Bronchial epithelial cell (primary cell): ENCODE data around the gene DSG1. TPM values are rescaled to one million over a fixed set of nuclear protein-coding genes. Genes with fewer than 3 reads are reported as not detected.
"Not testable (repeated sequence)": the region's sequence is repeated elsewhere in the genome, so short reads cannot be mapped to it uniquely, and the experiment has no call there.

Source experiments
- DNase-seq: peaks from one replicate; pipeline ENCODE4 v3.0.0-alpha.2; 2010; ENCODE audit warnings: low read depth
- FAIRE-seq: peaks from 2 replicates; lab custom pipeline; 2011; peaks lifted over from hg19 to GRCh38; lab: Jason Lieb, UNC
- H3K27me3 ChIP-seq: 2 replicates; pipeline ENCODE4 v1.5.1; 2011; ENCODE audit warnings: low read length; ENCODE audit not compliant: control insufficient read depth, insufficient read depth
- H3K36me3 ChIP-seq: 2 replicates; pipeline ENCODE4 v1.5.1; 2011; ENCODE audit warnings: low read length; ENCODE audit not compliant: control insufficient read depth, insufficient read depth
- H3K4me3 ChIP-seq: 2 replicates; pipeline ENCODE4 v1.5.1; 2011; ENCODE audit warnings: mild to moderate bottlenecking, low read depth, low read length, control low read depth
- CTCF ChIP-seq: IDR thresholded peaks from 2 replicates; pipeline ENCODE4 v1.5.1; 2011; ENCODE audit warnings: mild to moderate bottlenecking, moderate library complexity, low read length, control low read depth, inconsistent platforms; ENCODE audit not compliant: insufficient read depth, severe bottlenecking
- total RNA-seq: library from RNA; depleted of rRNA; stranded (reverse); fragments of >200 nt; gene quantifications from 2 replicates; pipeline ENCODE4 v1.2.1, GENCODE V29; 2014

Gene DSG1
- total RNA-seq, 1 donor from 2014 or later, result under 0.01 TPM

- H3K4me3 ChIP-seq, result no peak overlapping the region
- FAIRE-seq, result no peak
- no peak for TF ChIP-seq CTCF
- H3K27me3 ChIP-seq, result no peaks in the 10 kb centered on the region
- no peak for DNase-seq
- no peaks in the 10 kb centered on the region for H3K36me3 ChIP-seq
Measured at GRCh38 chr18:31309115-31309514, 8.8 kb upstream of the DSG1 start.

DNA sequence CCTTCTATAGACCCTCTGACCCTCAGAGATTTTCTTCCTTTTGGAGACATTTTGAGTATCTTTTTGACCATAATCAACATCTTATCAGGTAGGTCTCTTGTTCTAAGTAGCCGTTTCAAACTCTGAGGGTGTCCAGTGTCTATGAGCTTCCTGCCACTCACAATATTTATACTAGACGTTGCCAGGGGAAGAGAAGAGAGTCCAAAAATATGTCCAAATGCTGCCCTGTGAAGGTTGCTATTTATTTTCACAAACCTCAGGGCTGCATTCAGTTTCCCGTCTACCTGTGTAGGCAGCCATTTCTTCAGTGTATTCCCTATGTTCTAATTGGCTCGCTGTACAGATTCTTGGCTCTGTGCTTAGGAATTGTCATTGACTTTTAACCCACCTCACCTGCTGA is 986 bp upstream of the DSG1 start:
- Histone ChIP-seq H3K4me3 (no peak overlapping the region), H3K36me3 (no peaks in the 10 kb centered on the region), H3K27me3 (no peaks in the 10 kb centered on the region)
- DNase-seq (no peak), FAIRE-seq (no peak)
- TF ChIP-seq CTCF, result no peak

- Histone ChIP-seq H3K27me3 (no peaks in the 10 kb centered on the region), H3K4me3 (no peak overlapping the region), H3K36me3 (no peaks in the 10 kb centered on the region)
- no peak for TF ChIP-seq CTCF
- FAIRE-seq (no peak), DNase-seq (no peak)
Measured at GRCh38 chr18:31321719-31322118, 3.8 kb downstream of the DSG1 start.

DNA sequence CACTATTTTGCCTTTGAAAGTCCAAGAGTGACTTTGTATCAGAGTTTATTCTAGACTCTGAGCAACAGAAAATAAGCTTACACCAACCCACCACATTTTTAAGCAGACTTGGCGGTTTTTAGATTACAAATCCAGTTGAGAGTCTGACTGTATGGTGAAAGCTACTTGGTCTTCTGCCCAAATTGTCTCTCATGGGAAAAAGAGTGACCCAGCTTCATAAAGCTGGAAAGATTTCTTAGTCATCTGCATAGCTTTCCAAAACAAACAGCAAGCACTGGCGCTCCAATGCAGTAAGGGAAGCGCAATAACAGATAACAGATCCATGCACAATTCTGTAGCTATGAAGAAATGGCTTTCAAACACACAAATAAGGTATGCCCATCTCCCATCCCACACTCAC is 7.1 kb downstream of the DSG1 start:
- Histone ChIP-seq H3K36me3 (no peaks in the 10 kb centered on the region), H3K27me3 (no peaks in the 10 kb centered on the region), H3K4me3 (no peak overlapping the region)
- no peak for TF ChIP-seq CTCF
- FAIRE-seq (no peak), DNase-seq (peak; percentile 90)

DNA sequence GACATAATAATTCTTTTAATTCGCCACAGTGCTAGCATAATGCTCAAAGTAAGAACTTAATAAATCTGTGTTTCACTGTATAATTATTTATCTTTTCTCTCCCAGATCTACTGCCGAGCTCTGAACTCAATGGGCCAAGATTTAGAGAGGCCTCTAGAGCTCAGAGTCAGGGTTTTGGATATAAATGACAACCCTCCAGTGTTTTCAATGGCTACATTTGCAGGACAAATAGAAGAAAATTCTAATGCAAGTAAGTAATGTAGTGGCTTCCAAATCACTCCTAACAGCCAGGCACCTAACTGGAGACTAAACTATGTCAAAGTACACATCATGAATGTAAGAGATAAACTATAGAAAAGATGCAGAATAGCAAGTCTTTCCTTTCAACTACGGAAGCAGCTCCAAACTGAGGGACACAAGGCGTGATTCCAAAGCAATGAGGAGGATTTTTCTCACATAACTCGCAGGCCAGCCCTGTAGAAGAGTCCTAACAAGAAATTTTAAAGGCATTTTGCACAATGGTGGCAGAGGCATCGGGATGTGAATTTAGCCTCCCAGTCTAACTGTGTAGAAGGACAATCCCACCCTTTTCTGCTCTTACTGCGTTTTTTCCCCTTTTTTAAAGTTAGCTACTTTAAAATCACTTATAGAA is 12.0 kb downstream of the DSG1 start:
- no peak for FAIRE-seq
- no peak for DNase-seq
- Histone ChIP-seq H3K4me3 (no peak overlapping the region), H3K36me3 (no peaks in the 10 kb centered on the region), H3K27me3 (no peaks in the 10 kb centered on the region)
- TF ChIP-seq CTCF, result no peak

GRCh38 chr18:31343454-31343853 is 25.5 kb downstream of the DSG1 start:
- Histone ChIP-seq H3K36me3 (no peaks in the 10 kb centered on the region), H3K27me3 (no peaks in the 10 kb centered on the region), H3K4me3 (no peak overlapping the region)
- FAIRE-seq (no peak), DNase-seq (no peak)
- TF ChIP-seq CTCF, result no peak

GRCh38 chr18:31353336-31353735 is 35.4 kb downstream of the DSG1 start:
- H3K27me3 ChIP-seq, FAIRE-seq, H3K4me3 ChIP-seq, H3K36me3 ChIP-seq, DNase-seq: not testable (repeated sequence)
